Umbilical cord (tissue), 2 donors: ENCODE data around the gene VAMP3. TPM values are rescaled to one million over a fixed set of nuclear protein-coding genes. Genes with fewer than 3 reads are reported as not detected.

Source experiments
- DNase-seq: peaks from one replicate; pipeline ENCODE4 v3.0.0-alpha.2; 2015; ENCODE audit warnings: low spot score
- total RNA-seq: library from RNA; depleted of rRNA; stranded (reverse); fragments of >200 nt; gene quantifications from one replicate; pipeline ENCODE4 v1.2.3, GENCODE V29; 2014; ENCODE audit warnings: low replicate concordance; ENCODE audit not compliant: insufficient read depth

VAMP3 gene
- 53.7 TPM for total RNA-seq

- peak; percentile 72 for DNase-seq
Measured at GRCh38 chr1:7770997-7771822, at the start of gene VAMP3. VAMP3 (plus strand) TSS chr1:7771296; CDS start chr1:7771384, 88 bp downstream.

GRCh38 chr1:7721940-7722669 is 49.0 kb upstream of the VAMP3 start:
- DNase-seq: peak; percentile 49

- DNase-seq: no peak
Measured at GRCh38 chr1:7722670-7723012, 48.5 kb upstream of the VAMP3 start.

- no peak for DNase-seq
Measured at GRCh38 chr1:7726623-7727022, 44.5 kb upstream of the VAMP3 start.

GRCh38 chr1:7727809-7728471 is 43.2 kb upstream of the VAMP3 start:
- DNase-seq: no peak

- no peak for DNase-seq
Measured at GRCh38 chr1:7729761-7730160, 41.3 kb upstream of the VAMP3 start.

- no peak for DNase-seq
Measured at GRCh38 chr1:7732331-7732730, 38.8 kb upstream of the VAMP3 start.

GRCh38 chr1:7733276-7733675 is 37.8 kb upstream of the VAMP3 start:
- DNase-seq: no peak

- DNase-seq: no peak
Measured at GRCh38 chr1:7738044-7738443, 33.1 kb upstream of the VAMP3 start.

- DNase-seq: no peak
Measured at GRCh38 chr1:7743346-7743745, 27.8 kb upstream of the VAMP3 start.

- DNase-seq: no peak
Measured at GRCh38 chr1:7744882-7745281, 26.2 kb upstream of the VAMP3 start.

GRCh38 chr1:7745783-7746182 is 25.3 kb upstream of the VAMP3 start:
- DNase-seq: peak; percentile 51

- no peak for DNase-seq
Measured at GRCh38 chr1:7747605-7748004, 23.5 kb upstream of the VAMP3 start.

GRCh38 chr1:7749126-7749525 is 22.0 kb upstream of the VAMP3 start:
- DNase-seq: no peak

- no peak for DNase-seq
Measured at GRCh38 chr1:7751174-7751573, 19.9 kb upstream of the VAMP3 start.

- peak; percentile 80 for DNase-seq
Measured at GRCh38 chr1:7752512-7753417, 18.3 kb upstream of the VAMP3 start.

GRCh38 chr1:7753641-7754040 is 17.5 kb upstream of the VAMP3 start:
- DNase-seq: no peak

GRCh38 chr1:7754234-7754633 is 16.9 kb upstream of the VAMP3 start:
- DNase-seq: no peak

- DNase-seq: no peak
Measured at GRCh38 chr1:7755448-7755847, 15.6 kb upstream of the VAMP3 start.

GRCh38 chr1:7760245-7760644 is 10.9 kb upstream of the VAMP3 start:
- DNase-seq: no peak

GRCh38 chr1:7761103-7761502 is 10.0 kb upstream of the VAMP3 start:
- no peak for DNase-seq
